GM12878 (cell line): ENCODE measurements around the gene KRTAP3-3. TPM values are rescaled to one million over a fixed set of nuclear protein-coding genes. Genes with fewer than 3 reads are reported as not detected.

Source experiments
- ATAC-seq: fragments of 200-7000 bp; cut with Tn5 transposase; 3 replicates; pipeline ENCODE4 v1.9.1; 2020; ENCODE audit warnings: mild to moderate bottlenecking, moderate library complexity
- BruUV-seq: library from RNA; stranded (reverse); fragments of 400-500 nt; replicated peaks from 2 replicates; lab custom pipeline; 2021; lab: Mats Ljungman, UMichigan
- CTCF ChIA-PET: fragments of 300-600 bp; sonication (Branson Sonifier 250); formaldehyde crosslinking; extraction: SDS; loops from one replicate; lab custom pipeline; 2021; ENCODE audit warnings: inconsistent platforms; lab: Yijun Ruan, JAX
- POLR2A ChIA-PET: fragments of 350-600 bp; formaldehyde crosslinking; extraction: SDS; loops from one replicate; lab custom pipeline; 2021; ENCODE audit warnings: inconsistent platforms; lab: Charles Lee
- RAD21 ChIA-PET: fragments of 300-600 bp; sonication (Branson Sonifier 250); formaldehyde crosslinking; loops from one replicate; lab custom pipeline; 2023; ENCODE audit warnings: antibody characterized with exemption; ENCODE audit not compliant: unreplicated experiment; lab: Charles Lee
- SMC1A ChIA-PET: fragments of 300-600 bp; sonication (Branson Sonifier 250); formaldehyde crosslinking; loops from one replicate; lab custom pipeline; 2023; ENCODE audit not compliant: unreplicated experiment, uncharacterized antibody; lab: Charles Lee
- DNase-seq: peaks from one replicate; pipeline ENCODE4 v3.0.0-alpha.2; 2011; ENCODE audit warnings: low read depth, low spot score
- FAIRE-seq: peaks from 3 replicates; lab custom pipeline; 2011; peaks lifted over from hg19 to GRCh38; lab: Jason Lieb, UNC
- H2AFZ ChIP-seq: 2 replicates; pipeline ENCODE4 v1.6.0; 2011; ENCODE audit warnings: low read depth, low read length, control low read depth; ENCODE audit not compliant: control insufficient read depth
- H3K27ac ChIP-seq: 2 replicates; pipeline ENCODE4 v1.5.1; 2011; ENCODE audit warnings: control low read depth; ENCODE audit not compliant: control insufficient read depth, insufficient read depth
- H3K27me3 ChIP-seq, 2 experiments: replicated peaks in 1 of 2; 2 replicates each; pipeline versions ENCODE4 v1.6.0 to v1.6.1; 2011; ENCODE audit warnings: low read length in 1 of 2; ENCODE audit not compliant: control insufficient read depth in 2 of 2, insufficient read depth in 2 of 2
- H3K36me3 ChIP-seq, 2 experiments: 2 replicates each; pipeline ENCODE4 v1.5.1; 2011; ENCODE audit warnings: low read length in 1 of 2; ENCODE audit not compliant: control insufficient read depth in 2 of 2, insufficient read depth in 2 of 2
- H3K4me1 ChIP-seq: 2 replicates; pipeline ENCODE4 v1.6.1; 2011; ENCODE audit warnings: mild to moderate bottlenecking, low read length, moderate library complexity, mixed read lengths; ENCODE audit not compliant: control insufficient read depth, insufficient read depth
- H3K4me2 ChIP-seq: 2 replicates; pipeline ENCODE4 v1.6.0; 2011; ENCODE audit warnings: control low read depth; ENCODE audit not compliant: control insufficient read depth, insufficient read depth
- H3K4me3 ChIP-seq: fragments of 200-600 bp; sonication (generic); 2 replicates; pipeline ENCODE4 v1.5.1; 2016
- H3K79me2 ChIP-seq: 2 replicates; pipeline ENCODE4 v1.6.0; 2011; ENCODE audit warnings: low read length; ENCODE audit not compliant: control insufficient read depth, insufficient read depth
- H3K9ac ChIP-seq: 2 replicates; pipeline ENCODE4 v1.8.0; 2011; ENCODE audit warnings: low read length, control low read depth, mixed read lengths; ENCODE audit not compliant: control insufficient read depth, insufficient read depth
- H3K9me3 ChIP-seq: replicated peaks from 3 replicates; pipeline ENCODE4 v1.5.1; 2011; ENCODE audit warnings: mild to moderate bottlenecking, low read length; ENCODE audit not compliant: control insufficient read depth, insufficient read depth
- H4K20me1 ChIP-seq: 2 replicates; pipeline ENCODE4 v1.6.0; 2011; ENCODE audit not compliant: control insufficient read depth, insufficient read depth
- CHD2 ChIP-seq: IDR thresholded peaks from 2 replicates; pipeline ENCODE4 v1.6.1; 2011; ENCODE audit warnings: low read depth, low read length, improper control_type of control experiment, borderline replicate concordance
- ETV6 ChIP-seq, 2 experiments: fragments of 450-650 bp in 1 of 2; IDR thresholded peaks in 1 of 2; conservative IDR thresholded peaks in 1 of 2; 2 replicates each; pipeline ENCODE4 v1.6.1; 2014; ENCODE audit warnings: antibody characterized with exemption in 1 of 2, borderline replicate concordance in 1 of 2, low read depth in 1 of 2, mild to moderate bottlenecking in 1 of 2, moderate library complexity in 1 of 2
- FOS ChIP-seq: IDR thresholded peaks from 3 replicates; pipeline ENCODE4 v1.6.1; 2011; ENCODE audit warnings: borderline replicate concordance; ENCODE audit not compliant: insufficient read length; ENCODE audit errors: extremely low read depth
- FOXM1 ChIP-seq: IDR thresholded peaks from 2 replicates; pipeline ENCODE4 v1.6.1; 2012; ENCODE audit warnings: low read depth, mild to moderate bottlenecking, inconsistent platforms, low read length, moderate library complexity
- HCFC1 ChIP-seq: fragments of 150-350 bp; IDR thresholded peaks from 2 replicates; pipeline ENCODE4 v1.6.1; 2014; ENCODE audit warnings: low read length
- KDM1A ChIP-seq: fragments of 200-600 bp; sonication (generic); IDR thresholded peaks from 2 replicates; pipeline ENCODE4 v1.6.1; 2016; ENCODE audit warnings: borderline replicate concordance
- PML ChIP-seq: IDR thresholded peaks from 2 replicates; pipeline ENCODE4 v1.6.1; 2012; ENCODE audit warnings: low read length, inconsistent platforms
- RAD51 ChIP-seq: fragments of 450-650 bp; IDR thresholded peaks from 2 replicates; pipeline ENCODE4 v1.6.1; 2016; ENCODE audit warnings: moderate library complexity, mild to moderate bottlenecking, inconsistent platforms
- RBBP5 ChIP-seq: fragments of 200-600 bp; sonication (generic); conservative IDR thresholded peaks from 2 replicates; pipeline ENCODE4 v1.6.1; 2016
- SIX5 ChIP-seq: IDR thresholded peaks from 2 replicates; pipeline ENCODE4 v1.6.1; 2011; ENCODE audit warnings: mild to moderate bottlenecking, low read depth, low read length, moderate library complexity; ENCODE audit not compliant: severe bottlenecking
- STAT3 ChIP-seq: IDR thresholded peaks from 2 replicates; pipeline ENCODE4 v1.6.1; 2011; ENCODE audit warnings: low read depth, low read length, improper control_type of control experiment
- TAF1 ChIP-seq: IDR thresholded peaks from 2 replicates; pipeline ENCODE4 v1.6.1; 2011; ENCODE audit warnings: mild to moderate bottlenecking, low read depth, low read length, borderline replicate concordance
- USF2 ChIP-seq: IDR thresholded peaks from 2 replicates; pipeline ENCODE4 v1.6.1; 2011; ENCODE audit warnings: low read depth, low read length, improper control_type of control experiment, borderline replicate concordance
- ZNF207 ChIP-seq: fragments of 450-650 bp; IDR thresholded peaks from 2 replicates; pipeline ENCODE4 v1.6.1; 2014; ENCODE audit warnings: antibody characterized with exemption, mild to moderate bottlenecking, borderline replicate concordance
- ZZZ3 ChIP-seq: IDR thresholded peaks from 2 replicates; pipeline ENCODE4 v1.6.1; 2011; ENCODE audit warnings: low read depth; ENCODE audit not compliant: control insufficient read depth, insufficient read length
- WGBS: methylation state at CpG from one replicate; pipeline ENCODE4 v1.1.6; 2016; ENCODE audit warnings: low lambda C conversion rate; ENCODE audit not compliant: insufficient replicate concordance, insufficient coverage; ENCODE audit errors: missing lambda C conversion rate; 5-methylcytosine and 5-hydroxymethylcytosine counted together
- in situ Hi-C: fragments of 300-500 bp; cut with MboI; formaldehyde crosslinking; loops from 9 replicates; pipeline ENCODE4 v1.14.3; 2018; ENCODE audit warnings: mixed read lengths
- intact Hi-C: fragments of 100-400 bp; cut with micrococcal nuclease; formaldehyde crosslinking; loops from one replicate; pipeline ENCODE4 v1.14.2; 2022; ENCODE audit not compliant: unreplicated experiment
- polyA plus RNA-seq, 11 experiments: library from polyadenylated mRNA; depleted of rRNA in 4 of 11; unstranded in 6 of 11; stranded (reverse) in 5 of 11; fragments of >200 nt; fragmentation: Nextera tagmentation in 4 of 11; fragmentation: Illumina TruSeq in 1 of 11; extraction: Ambion mirVana in 4 of 11; extraction: Trizol in 1 of 11; gene quantifications; 1 replicate in 1 of 11; 2 replicates in 10 of 11; pipeline versions ENCODE4 v1.2.1 to v1.2.3, GENCODE V29; 2011 to 2016; ENCODE audit warnings: inconsistent platforms in 2 of 11, missing spikeins in 2 of 11, low read depth in 1 of 11
- total RNA-seq, 4 experiments: library from RNA; depleted of rRNA in 3 of 4; stranded (reverse); fragments of >200 nt in 3 of 4; fragmentation: Illumina TruSeq in 1 of 4; extraction: Trizol in 1 of 4; gene quantifications; 2 replicates each; pipeline versions ENCODE4 v1.2.1 to v1.2.3, GENCODE V29; 2013 to 2021
- TF ChIP-seq, protein P1 (sequence below): fragments of 450-650 bp; IDR thresholded peaks from 2 replicates; pipeline ENCODE4 v1.6.1; 2016; ENCODE audit warnings: mild to moderate bottlenecking
- TF ChIP-seq, protein P2 (sequence below): fragments of 450-650 bp; formaldehyde crosslinking; IDR thresholded peaks from 2 replicates; pipeline ENCODE4 v1.4.0; 2020; ENCODE audit warnings: mild to moderate bottlenecking, moderate library complexity

The KRTAP3-3 gene
- total and polyA plus RNA-seq, 10 of the 15 experiments (the other 5 are each of a cell fraction or from before 2014, with no cell fraction given), result not detected

DNA sequence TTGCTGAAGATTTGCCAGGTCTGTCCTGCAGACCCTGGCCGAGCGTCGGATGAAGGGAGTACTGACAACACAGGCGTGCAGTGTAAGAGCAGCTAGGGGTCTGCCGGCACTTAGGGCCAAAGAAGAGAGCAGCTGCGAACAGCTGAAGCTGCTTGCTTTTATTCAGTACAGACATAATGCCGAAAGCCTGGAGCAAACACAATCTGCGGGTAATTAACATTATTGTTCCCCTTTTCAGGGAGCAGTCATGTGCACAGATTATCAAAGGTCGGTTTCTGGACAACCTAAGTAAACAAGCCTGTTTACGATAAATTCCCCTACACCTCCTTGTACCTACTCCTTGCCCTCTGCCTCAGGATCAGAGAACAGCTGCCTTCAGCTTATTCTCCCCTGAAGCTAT, 44.5 kb downstream of the KRTAP3-3 start:
- H3K4me2 ChIP-seq, result no peak overlapping the region
- no peak for DNase-seq
- BruUV-seq, result no TSS peak

More for the DNA sequence above, 44.5 kb downstream of the KRTAP3-3 start:
- FAIRE-seq, result no peak
- ATAC-seq, result no peak
- Histone ChIP-seq H3K27me3 (no peaks in the 10 kb centered on the region), H3K4me1 (no peaks in the 10 kb centered on the region), H4K20me1 (no peaks in the 10 kb centered on the region), H3K27ac (no peak overlapping the region)
- WGBS, result 30% methylated on average over 10 of the region's 10 CpGs
- in situ Hi-C loops, result no loop called here
- ChIA-PET SMC1A (interaction anchor here (1.4 kb wide), 1 partner anchor 9 kb away, joined by 4 read pairs; no protein-coding TSS in a partner anchor), RAD21 (no interaction called here)
- intact Hi-C loops, result no loop called here
- TF ChIP-seq PML (no peak), HCFC1 (no peak), ZNF207 (no peak), TAF1 (no peak), SIX5 (no peak), CHD2 (no peak), FOS (no peak), FOXM1 (no peak), ETV6 (conservative IDR thresholded peaks at IDR 0.05 in 1 of 2, IDR thresholded peaks at IDR 0.05 in 1 of 2; ENCODE audit: borderline replicate concordance in 1 of 2, low read depth in 1 of 2) (no peak), USF2 (no peak), RBBP5 (no peak), ZZZ3 (no peak), STAT3 (no peak), RAD51 (no peak), KDM1A (no peak)
- TF ChIP-seq, protein P1, sequence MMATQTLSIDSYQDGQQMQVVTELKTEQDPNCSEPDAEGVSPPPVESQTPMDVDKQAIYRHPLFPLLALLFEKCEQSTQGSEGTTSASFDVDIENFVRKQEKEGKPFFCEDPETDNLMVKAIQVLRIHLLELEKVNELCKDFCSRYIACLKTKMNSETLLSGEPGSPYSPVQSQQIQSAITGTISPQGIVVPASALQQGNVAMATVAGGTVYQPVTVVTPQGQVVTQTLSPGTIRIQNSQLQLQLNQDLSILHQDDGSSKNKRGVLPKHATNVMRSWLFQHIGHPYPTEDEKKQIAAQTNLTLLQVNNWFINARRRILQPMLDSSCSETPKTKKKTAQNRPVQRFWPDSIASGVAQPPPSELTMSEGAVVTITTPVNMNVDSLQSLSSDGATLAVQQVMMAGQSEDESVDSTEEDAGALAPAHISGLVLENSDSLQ, result no peak
- TF ChIP-seq, protein P2, sequence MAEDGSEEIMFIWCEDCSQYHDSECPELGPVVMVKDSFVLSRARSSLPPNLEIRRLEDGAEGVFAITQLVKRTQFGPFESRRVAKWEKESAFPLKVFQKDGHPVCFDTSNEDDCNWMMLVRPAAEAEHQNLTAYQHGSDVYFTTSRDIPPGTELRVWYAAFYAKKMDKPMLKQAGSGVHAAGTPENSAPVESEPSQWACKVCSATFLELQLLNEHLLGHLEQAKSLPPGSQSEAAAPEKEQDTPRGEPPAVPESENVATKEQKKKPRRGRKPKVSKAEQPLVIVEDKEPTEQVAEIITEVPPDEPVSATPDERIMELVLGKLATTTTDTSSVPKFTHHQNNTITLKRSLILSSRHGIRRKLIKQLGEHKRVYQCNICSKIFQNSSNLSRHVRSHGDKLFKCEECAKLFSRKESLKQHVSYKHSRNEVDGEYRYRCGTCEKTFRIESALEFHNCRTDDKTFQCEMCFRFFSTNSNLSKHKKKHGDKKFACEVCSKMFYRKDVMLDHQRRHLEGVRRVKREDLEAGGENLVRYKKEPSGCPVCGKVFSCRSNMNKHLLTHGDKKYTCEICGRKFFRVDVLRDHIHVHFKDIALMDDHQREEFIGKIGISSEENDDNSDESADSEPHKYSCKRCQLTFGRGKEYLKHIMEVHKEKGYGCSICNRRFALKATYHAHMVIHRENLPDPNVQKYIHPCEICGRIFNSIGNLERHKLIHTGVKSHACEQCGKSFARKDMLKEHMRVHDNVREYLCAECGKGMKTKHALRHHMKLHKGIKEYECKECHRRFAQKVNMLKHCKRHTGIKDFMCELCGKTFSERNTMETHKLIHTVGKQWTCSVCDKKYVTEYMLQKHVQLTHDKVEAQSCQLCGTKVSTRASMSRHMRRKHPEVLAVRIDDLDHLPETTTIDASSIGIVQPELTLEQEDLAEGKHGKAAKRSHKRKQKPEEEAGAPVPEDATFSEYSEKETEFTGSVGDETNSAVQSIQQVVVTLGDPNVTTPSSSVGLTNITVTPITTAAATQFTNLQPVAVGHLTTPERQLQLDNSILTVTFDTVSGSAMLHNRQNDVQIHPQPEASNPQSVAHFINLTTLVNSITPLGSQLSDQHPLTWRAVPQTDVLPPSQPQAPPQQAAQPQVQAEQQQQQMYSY (CRISPR knock-in tag), result no peak
- TF ChIP-seq, all 136 proteins: peak for 0
- Histone ChIP-seq H3K79me2 (no peaks in the 10 kb centered on the region), H3K9me3 (no peaks in the 10 kb centered on the region), H3K4me3 (no peak overlapping the region), H3K9ac (no peak overlapping the region), H2AFZ (no peak overlapping the region), H3K36me3 (no peaks in the 10 kb centered on the region)
- CTCF ChIA-PET, result no interaction called here
- POLR2A ChIA-PET, result no interaction called here
